HG02678 (cell line): ENCODE data around the gene TTLL6.

Source experiments
- ATAC-seq: cut with Tn5 transposase; IDR thresholded peaks from one replicate; pipeline ENCODE4 v1.9.1; 2021; ENCODE audit warnings: mild to moderate bottlenecking, moderate library complexity; ENCODE audit not compliant: unreplicated experiment

Gene TTLL6

GRCh38 chr17:48738803-48739526 lies 78.1 kb downstream of the TTLL6 start:
- no peak for ATAC-seq

GRCh38 chr17:48738424-48738802 lies 78.6 kb downstream of the TTLL6 start:
- no peak for ATAC-seq

GRCh38 chr17:48737330-48738043 lies 79.5 kb downstream of the TTLL6 start:
- ATAC-seq: no peak

GRCh38 chr17:48735062-48735351 lies 82.0 kb downstream of the TTLL6 start:
- ATAC-seq: no peak

- ATAC-seq: no peak
Measured at GRCh38 chr17:48734333-48735061, 82.5 kb downstream of the TTLL6 start.

GRCh38 chr17:48733632-48734328 lies 83.2 kb downstream of the TTLL6 start:
- ATAC-seq: no peak

- ATAC-seq: no peak
Measured at GRCh38 chr17:48732688-48733629, 84.1 kb downstream of the TTLL6 start.

GRCh38 chr17:48731355-48731754 lies 85.7 kb downstream of the TTLL6 start:
- no peak for ATAC-seq

GRCh38 chr17:48730240-48730550 lies 86.8 kb downstream of the TTLL6 start:
- no peak for ATAC-seq

- no peak for ATAC-seq
Measured at GRCh38 chr17:48729335-48730239, 87.4 kb downstream of the TTLL6 start.

- ATAC-seq: no peak
Measured at GRCh38 chr17:48728232-48729231, 88.5 kb downstream of the TTLL6 start, which contains the start of gene HOXB13. Gene HOXB13 (minus strand): TSS chr17:48728750. CDS start chr17:48728593, 157 bp downstream.

GRCh38 chr17:48727415-48728175 lies 89.4 kb downstream of the TTLL6 start:
- ATAC-seq: no peak

- no peak for ATAC-seq
Measured at GRCh38 chr17:48726916-48727286, 90.1 kb downstream of the TTLL6 start.

- no peak for ATAC-seq
Measured at GRCh38 chr17:48726114-48726915, 90.7 kb downstream of the TTLL6 start.

GRCh38 chr17:48725288-48726064 lies 91.6 kb downstream of the TTLL6 start:
- ATAC-seq: no peak

- no peak for ATAC-seq
Measured at GRCh38 chr17:48725004-48725287, 92.1 kb downstream of the TTLL6 start.
